Tongue (tissue), 3 donors: ENCODE measurements around the gene PSPC1. TPM values are rescaled to one million over a fixed set of nuclear protein-coding genes. Genes with fewer than 3 reads are reported as not detected.

ENCODE experiments used
- DNase-seq: peaks from one replicate; pipeline ENCODE4 v3.0.0-alpha.2; 2015
- small RNA-seq: library from RNA; depleted of rRNA; stranded (forward); fragments of <200 nt; gene quantifications from one replicate; pipeline ENCODE3, GENCODE V24; 2014; ENCODE audit warnings: low replicate concordance
- total RNA-seq: library from RNA; depleted of rRNA; stranded (reverse); fragments of >200 nt; gene quantifications from one replicate; pipeline ENCODE4 v1.2.3, GENCODE V29; 2014

PSPC1 gene
- total RNA-seq, 1 donor from 2014 or later, result 85.4 TPM

GRCh38 chr13:19672990-19673389 is 109.8 kb downstream of the PSPC1 start:
- DNase-seq, result no peak

DNA sequence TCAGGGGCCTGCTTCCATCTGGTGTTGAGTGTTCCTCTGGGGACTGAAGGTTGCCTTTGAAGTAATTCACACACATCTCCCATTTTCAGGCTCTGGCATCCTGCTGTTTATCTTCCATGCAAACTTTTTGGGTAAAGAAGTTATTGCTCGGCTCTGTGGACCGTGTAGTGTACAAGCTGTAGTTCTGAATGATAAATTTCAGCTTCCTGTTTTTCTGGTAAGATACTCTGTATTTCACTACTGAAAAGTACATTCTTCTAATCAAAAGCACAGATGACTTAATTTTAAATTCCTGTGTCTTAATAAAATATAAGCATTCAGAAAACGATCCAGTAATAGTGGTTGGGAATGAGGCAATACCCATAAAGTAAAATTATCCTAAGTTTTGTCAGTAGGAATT is 112.6 kb downstream of the PSPC1 start:
- DNase-seq, result no peak

- DNase-seq, result no peak
Measured at GRCh38 chr13:19668778-19669177, 114.0 kb downstream of the PSPC1 start.

- no peak for DNase-seq
Measured at GRCh38 chr13:19665427-19665859, 117.3 kb downstream of the PSPC1 start.

- DNase-seq, result no peak
Measured at GRCh38 chr13:19664481-19665230, 118.1 kb downstream of the PSPC1 start.

DNA sequence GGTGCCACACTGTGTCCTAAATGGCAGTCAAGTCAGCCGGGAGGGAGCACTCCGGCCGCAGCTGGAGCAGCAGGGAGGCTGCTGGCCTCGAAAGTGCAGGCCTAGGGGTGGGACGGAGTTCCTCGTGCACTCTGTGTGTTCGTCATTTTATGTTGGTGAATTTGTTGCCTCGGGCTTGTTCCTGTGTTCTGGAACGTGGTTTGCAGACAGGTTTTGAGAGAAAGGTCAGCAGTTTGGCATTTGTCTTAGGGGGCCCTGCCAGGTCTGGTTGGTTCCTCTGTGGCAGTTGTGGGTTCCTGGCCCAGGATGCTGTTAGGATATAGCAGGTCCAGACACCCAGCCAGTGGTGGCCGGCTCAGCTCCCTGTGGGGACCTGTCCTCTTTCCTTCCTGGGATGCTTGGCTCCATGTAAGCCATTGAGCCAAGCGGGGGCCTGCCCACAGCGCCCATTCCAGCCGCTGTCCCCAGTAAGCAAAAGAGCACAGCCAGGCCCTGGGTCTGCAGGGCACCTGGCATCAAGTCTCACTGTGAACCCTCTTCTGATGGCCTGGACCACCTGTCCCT is 119.2 kb downstream of the PSPC1 start:
- DNase-seq, result no peak

DNA sequence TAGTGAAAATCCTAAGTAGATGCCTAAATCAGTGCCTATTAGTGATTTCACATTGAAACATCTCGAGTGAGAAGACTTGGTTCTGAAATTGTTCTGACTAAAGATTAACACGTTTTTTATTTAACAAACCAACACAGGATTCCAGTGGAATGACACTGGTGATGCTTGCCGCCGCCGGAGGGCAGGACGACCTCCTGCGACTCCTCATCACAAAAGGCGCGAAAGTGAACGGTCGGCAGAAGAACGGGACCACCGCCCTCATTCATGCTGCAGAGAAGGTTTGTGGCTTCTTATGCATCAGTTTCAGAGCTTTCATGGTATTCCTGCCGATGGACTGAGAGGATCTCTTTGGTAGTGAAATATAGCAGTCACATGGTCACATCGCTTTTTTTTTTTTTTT is 121.2 kb downstream of the PSPC1 start:
- no peak for DNase-seq

DNA sequence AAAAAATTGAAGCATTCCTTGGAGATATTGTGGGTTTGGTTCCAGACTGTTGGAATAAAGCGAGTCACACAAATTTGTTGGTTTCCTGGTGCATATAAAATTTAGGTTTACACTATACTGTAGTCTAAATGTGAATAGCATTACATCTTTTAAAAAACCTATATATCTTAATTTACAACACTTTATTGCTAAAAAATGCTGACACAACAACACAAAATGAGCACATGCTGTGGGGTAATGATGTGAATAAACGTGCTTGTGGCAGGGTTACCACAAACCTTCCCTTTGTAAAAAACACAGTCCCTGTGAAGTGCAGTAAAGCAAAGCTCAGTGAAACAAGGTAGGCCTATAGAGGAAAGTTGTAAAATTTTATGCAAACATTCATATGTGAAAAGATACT is 121.6 kb downstream of the PSPC1 start:
- DNase-seq, result no peak

DNA sequence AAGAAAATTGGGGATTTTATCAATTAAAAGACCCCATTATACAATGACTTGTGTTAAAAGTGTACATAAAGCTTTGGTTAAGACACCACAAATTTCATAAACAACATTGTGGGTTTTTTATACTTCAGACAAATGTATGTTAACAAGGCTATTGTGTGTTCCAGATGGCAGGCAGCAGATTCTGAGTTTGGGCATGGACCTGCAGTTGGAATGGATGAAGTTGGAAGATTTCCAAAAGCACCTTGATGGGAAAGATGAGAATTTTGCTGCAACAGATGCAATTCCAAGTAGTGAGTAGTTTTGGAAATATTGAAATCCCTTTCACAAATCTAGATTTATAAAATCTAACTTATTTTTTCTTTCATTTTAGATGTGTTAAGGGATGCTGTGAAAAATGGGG is 123.9 kb downstream of the PSPC1 start:
- DNase-seq, result no peak

DNA sequence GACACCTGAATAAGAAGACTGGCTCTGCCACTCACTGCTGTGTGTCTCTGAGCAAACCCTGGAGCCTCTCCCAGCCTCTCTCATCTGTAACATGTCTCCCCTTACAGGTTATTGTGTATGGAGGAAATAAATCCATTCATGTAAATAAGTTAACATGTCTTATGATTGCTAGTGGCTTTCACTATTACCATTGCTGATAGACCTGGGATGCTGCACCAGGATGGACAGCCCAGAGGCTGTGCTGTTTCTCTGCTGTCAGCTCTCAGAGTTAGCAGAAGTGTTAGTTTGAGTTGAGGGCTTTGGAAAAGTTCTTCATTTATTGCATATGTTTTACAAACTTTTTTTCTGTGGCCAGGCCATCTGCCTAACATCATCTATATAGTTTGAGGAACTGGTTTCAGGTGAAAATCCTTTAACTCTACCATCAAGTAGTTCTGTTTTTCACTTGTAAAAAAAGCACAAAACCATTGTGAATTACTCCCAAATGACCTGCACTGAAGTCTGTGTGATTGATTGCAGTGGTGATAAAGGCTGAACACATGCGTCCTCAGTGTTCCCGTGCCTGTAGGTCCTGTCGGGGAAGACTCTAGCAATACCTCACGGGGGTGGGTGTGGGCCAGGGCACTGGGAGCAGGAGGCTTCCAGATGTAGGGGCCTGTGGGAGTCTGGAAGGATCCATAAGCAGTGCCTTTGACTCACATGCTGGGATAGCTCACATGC is 124.7 kb downstream of the PSPC1 start:
- no peak for DNase-seq

Small RNA genes lying within 50 kb of the gene (small RNA-seq; reads per million reads assigned to genes)
- gene RN7SL166P, result not detected

Other genes with a start within 250 kb of the PSPC1 start
- gene TPTE2, start 221.4 kb downstream of the PSPC1 start, total RNA-seq, result not detected
- 23.3 TPM for gene MPHOSPH8, start 149.3 kb downstream of the PSPC1 start, total RNA-seq
- 32.8 TPM for gene ZMYM5, start 80.7 kb upstream of the PSPC1 start, total RNA-seq
- 120 TPM for gene ZMYM2, start 175.8 kb upstream of the PSPC1 start, total RNA-seq